Measurements from ENCODE around the gene BCAN. TPM values are rescaled to one million over a fixed set of nuclear protein-coding genes. Genes with fewer than 3 reads are reported as not detected.

The BCAN gene, protein sequence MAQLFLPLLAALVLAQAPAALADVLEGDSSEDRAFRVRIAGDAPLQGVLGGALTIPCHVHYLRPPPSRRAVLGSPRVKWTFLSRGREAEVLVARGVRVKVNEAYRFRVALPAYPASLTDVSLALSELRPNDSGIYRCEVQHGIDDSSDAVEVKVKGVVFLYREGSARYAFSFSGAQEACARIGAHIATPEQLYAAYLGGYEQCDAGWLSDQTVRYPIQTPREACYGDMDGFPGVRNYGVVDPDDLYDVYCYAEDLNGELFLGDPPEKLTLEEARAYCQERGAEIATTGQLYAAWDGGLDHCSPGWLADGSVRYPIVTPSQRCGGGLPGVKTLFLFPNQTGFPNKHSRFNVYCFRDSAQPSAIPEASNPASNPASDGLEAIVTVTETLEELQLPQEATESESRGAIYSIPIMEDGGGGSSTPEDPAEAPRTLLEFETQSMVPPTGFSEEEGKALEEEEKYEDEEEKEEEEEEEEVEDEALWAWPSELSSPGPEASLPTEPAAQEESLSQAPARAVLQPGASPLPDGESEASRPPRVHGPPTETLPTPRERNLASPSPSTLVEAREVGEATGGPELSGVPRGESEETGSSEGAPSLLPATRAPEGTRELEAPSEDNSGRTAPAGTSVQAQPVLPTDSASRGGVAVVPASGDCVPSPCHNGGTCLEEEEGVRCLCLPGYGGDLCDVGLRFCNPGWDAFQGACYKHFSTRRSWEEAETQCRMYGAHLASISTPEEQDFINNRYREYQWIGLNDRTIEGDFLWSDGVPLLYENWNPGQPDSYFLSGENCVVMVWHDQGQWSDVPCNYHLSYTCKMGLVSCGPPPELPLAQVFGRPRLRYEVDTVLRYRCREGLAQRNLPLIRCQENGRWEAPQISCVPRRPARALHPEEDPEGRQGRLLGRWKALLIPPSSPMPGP
- polyA plus RNA-seq (2013): not detected

DNA sequence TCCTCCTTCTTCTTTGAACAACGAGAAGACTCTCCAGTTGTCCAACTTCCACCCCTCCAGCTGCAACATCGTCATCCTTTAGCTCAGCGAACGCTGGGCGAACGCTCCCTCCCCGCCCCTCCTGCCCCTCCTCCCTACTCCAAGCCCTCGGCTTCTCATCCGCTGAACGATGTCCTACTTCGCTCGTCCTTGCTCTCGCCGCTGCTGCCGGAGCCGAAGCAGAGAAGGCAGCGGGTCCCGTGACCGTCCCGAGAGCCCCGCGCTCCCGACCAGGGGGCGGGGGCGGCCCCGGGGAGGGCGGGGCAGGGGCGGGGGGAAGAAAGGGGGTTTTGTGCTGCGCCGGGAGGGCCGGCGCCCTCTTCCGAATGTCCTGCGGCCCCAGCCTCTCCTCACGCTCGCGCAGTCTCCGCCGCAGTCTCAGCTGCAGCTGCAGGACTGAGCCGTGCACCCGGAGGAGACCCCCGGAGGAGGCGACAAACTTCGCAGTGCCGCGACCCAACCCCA is at the start of gene BCAN:
Gene BCAN (plus strand): TSS at position 357 of the 504 bp plus-strand sequence. CDS start 3,938 bp downstream, outside the sequence.
- peaks cover 4 to 79% (median 44%) of the 10 kb centered on the region in 5 experiments for H3K27me3 ChIP-seq (replicated peaks in 2 of 5; ENCODE audit: control insufficient read depth in 4 of 5, insufficient read depth in 5 of 5, low read length in 4 of 5)
- peak in 2 of 3 donors; percentile 44 to 48 for DNase-seq
- peaks cover 8 to 35% (median 34%) of the 10 kb centered on the region in 4 experiments for H3K4me1 ChIP-seq (ENCODE audit: control extremely low read depth in 1 of 4, control insufficient read depth in 4 of 4, insufficient read depth in 4 of 4, low read length in 3 of 4)
- H3K9me3 ChIP-seq (ENCODE audit: control extremely low read depth in 1 of 5, control insufficient read depth in 4 of 5, insufficient read depth in 2 of 5, low read depth in 1 of 5, low read length in 4 of 5): no peaks in the 10 kb centered on the region
- ChIA-PET CTCF (interaction anchor here (0.7 to 18.3 kb wide), 4 partner anchors 13 to 35 kb away, joined by 3 to 275 read pairs (median 38); partner anchors contain the start of gene NES), POLR2A (no interaction called here)
- H3K36me3 ChIP-seq (ENCODE audit: control insufficient read depth in 4 of 4, insufficient read depth in 4 of 4, low read length in 3 of 4): no peaks in the 10 kb centered on the region
- H3K27ac ChIP-seq (ENCODE audit: insufficient read depth in 1 of 2, low read depth in 1 of 2, low read length in 2 of 2, poor library complexity in 1 of 2, severe bottlenecking in 2 of 2): no peak within 1 kb of the TSS
- H3K4me3 ChIP-seq (ENCODE audit: control insufficient read depth in 1 of 7, extremely low read depth in 1 of 7, insufficient read depth in 4 of 7, low read depth in 2 of 7, low read length in 6 of 7): peak within 1 kb of the TSS in 5 of 7 experiments; percentile 13 to 54 (median 40)
- 1% methylated on average over 20 of the region's 46 CpGs for WGBS (ENCODE audit: insufficient coverage)

DNA sequence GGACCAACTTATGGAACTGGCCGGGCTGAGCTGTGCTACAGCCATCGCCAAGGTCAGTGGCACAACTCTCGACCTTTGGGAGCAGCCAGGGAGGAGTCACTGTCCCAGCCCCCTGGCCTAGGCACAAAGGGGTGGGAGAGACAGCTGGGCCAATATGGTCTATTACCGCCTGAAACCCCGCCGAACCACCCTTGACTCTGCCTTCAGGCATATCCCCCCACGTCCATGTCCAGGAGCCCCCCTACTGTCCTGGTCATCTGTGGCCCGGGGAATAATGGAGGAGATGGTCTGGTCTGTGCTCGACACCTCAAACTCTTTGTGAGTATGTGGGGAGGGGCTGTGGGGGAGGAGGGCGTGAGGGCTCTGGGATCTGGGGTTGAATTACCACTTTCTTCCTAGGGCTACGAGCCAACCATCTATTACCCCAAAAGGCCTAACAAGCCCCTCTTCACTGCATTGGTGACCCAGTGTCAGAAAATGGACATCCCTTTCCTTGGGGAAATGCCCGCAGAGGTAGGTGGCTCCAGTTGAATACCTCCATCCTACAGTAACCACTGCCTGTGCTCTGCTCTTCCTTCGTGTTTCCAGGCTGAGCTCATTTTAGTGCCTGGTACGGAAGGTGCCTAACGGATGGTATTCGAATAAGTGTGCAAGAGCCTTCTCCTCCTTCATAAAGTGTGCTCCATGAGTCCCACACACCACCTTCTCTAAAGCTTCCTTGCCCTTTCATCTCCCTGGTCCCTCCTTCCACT is 49.6 kb upstream of the BCAN start:
- no peaks in the 10 kb centered on the region for H3K9me3 ChIP-seq (ENCODE audit: control extremely low read depth in 1 of 5, control insufficient read depth in 4 of 5, insufficient read depth in 2 of 5, low read depth in 1 of 5, low read length in 4 of 5)
- POLR2A ChIA-PET: no interaction called here
- 59% methylated on average over 10 of the region's 16 CpGs for WGBS (ENCODE audit: insufficient coverage)
- H3K36me3 ChIP-seq (ENCODE audit: control insufficient read depth in 4 of 4, insufficient read depth in 4 of 4, low read length in 3 of 4): peaks cover 3 to 47% (median 33%) of the 10 kb centered on the region in 4 experiments
- H3K4me3 ChIP-seq (ENCODE audit: control insufficient read depth in 1 of 7, extremely low read depth in 1 of 7, insufficient read depth in 4 of 7, low read depth in 2 of 7, low read length in 6 of 7): peak overlapping the region; percentile 40 to 87 (median 79)
- DNase-seq: no peak
- H3K27me3 ChIP-seq (replicated peaks in 2 of 5; ENCODE audit: control insufficient read depth in 4 of 5, insufficient read depth in 5 of 5, low read length in 4 of 5): no peaks in the 10 kb centered on the region
- H3K27ac ChIP-seq (ENCODE audit: insufficient read depth in 1 of 2, low read depth in 1 of 2, low read length in 2 of 2, poor library complexity in 1 of 2, severe bottlenecking in 2 of 2): peak overlapping the region in 1 of 2 experiments; percentile 75
- CTCF ChIA-PET: interaction anchor here (0.9 to 4.3 kb wide), 9 partner anchors 11 to 150 kb away, joined by 3 to 19 read pairs (median 4); no protein-coding TSS in a partner anchor
- H3K4me1 ChIP-seq (ENCODE audit: control extremely low read depth in 1 of 4, control insufficient read depth in 4 of 4, insufficient read depth in 4 of 4, low read length in 3 of 4): peaks cover 5 to 20% (median 18%) of the 10 kb centered on the region in 4 experiments

DNA sequence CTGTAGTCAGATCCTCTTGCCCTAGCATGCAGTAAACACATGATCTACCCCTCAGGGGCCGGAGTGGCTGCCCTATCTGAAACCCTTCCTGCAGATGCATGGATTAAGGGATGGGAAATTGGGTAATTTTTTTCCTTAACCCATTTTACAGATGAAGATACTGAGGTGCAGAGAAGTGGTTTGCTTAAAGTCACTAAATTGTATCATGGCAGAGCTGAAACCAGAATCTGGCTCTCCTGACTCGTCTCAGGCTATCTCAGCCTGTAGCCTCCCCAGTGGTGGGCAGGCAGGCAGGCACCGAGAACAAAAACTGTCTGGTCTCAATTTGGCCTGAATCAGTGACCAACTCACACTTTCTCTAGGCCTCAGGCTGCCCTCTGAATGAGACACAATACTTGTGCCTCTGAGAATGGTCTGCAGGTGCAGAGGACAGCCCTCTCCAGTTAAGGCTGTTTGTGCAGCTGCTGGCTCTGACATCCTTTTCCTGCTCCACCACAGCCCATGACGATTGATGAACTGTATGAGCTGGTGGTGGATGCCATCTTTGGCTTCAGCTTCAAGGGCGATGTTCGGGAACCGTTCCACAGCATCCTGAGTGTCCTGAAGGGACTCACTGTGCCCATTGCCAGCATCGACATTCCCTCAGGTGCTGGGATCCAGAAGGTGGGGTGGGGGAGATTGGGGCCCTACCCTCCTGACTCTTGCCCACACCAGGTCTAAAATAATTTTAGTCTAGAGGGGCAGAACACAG is 48.8 kb upstream of the BCAN start:
- Histone ChIP-seq H3K4me1 (ENCODE audit: control extremely low read depth in 1 of 4, control insufficient read depth in 4 of 4, insufficient read depth in 4 of 4, low read length in 3 of 4) (peaks cover 5 to 20% (median 18%) of the 10 kb centered on the region in 4 experiments), H3K36me3 (ENCODE audit: control insufficient read depth in 4 of 4, insufficient read depth in 4 of 4, low read length in 3 of 4) (peaks cover 3 to 51% (median 41%) of the 10 kb centered on the region in 4 experiments), H3K27ac (ENCODE audit: insufficient read depth in 1 of 2, low read depth in 1 of 2, low read length in 2 of 2, poor library complexity in 1 of 2, severe bottlenecking in 2 of 2) (no peak overlapping the region), H3K4me3 (ENCODE audit: control insufficient read depth in 1 of 7, extremely low read depth in 1 of 7, insufficient read depth in 4 of 7, low read depth in 2 of 7, low read length in 6 of 7) (no peak overlapping the region), H3K27me3 (replicated peaks in 2 of 5; ENCODE audit: control insufficient read depth in 4 of 5, insufficient read depth in 5 of 5, low read length in 4 of 5) (no peaks in the 10 kb centered on the region), H3K9me3 (ENCODE audit: control extremely low read depth in 1 of 5, control insufficient read depth in 4 of 5, insufficient read depth in 2 of 5, low read depth in 1 of 5, low read length in 4 of 5) (no peaks in the 10 kb centered on the region)
- WGBS (ENCODE audit: insufficient coverage): 67% methylated on average over 3 of the region's 8 CpGs
- ChIA-PET CTCF (interaction anchor here (1.1 to 4.3 kb wide), 7 partner anchors 11 to 32 kb away, joined by 3 to 19 read pairs (median 5); partner anchors contain the start of gene HAPLN2), POLR2A (no interaction called here)
- DNase-seq: no peak

DNA sequence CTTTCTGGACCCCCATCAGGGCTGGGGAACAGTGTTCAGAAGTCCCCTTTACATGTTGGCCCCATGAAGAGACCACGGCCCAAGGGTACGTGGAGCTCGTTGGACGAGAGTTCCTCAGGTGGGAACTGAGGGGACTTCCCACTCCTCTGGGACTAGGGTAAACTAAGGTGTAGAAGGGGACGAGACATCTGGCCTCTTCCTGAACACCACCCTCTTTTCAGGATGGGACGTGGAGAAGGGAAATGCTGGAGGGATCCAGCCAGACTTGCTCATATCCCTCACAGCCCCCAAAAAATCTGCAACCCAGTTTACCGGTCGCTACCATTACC is 48.3 kb upstream of the BCAN start:
- H3K9me3 ChIP-seq (ENCODE audit: control extremely low read depth in 1 of 5, control insufficient read depth in 4 of 5, insufficient read depth in 2 of 5, low read depth in 1 of 5, low read length in 4 of 5): no peaks in the 10 kb centered on the region
- no peaks in the 10 kb centered on the region for H3K27me3 ChIP-seq (replicated peaks in 2 of 5; ENCODE audit: control insufficient read depth in 4 of 5, insufficient read depth in 5 of 5, low read length in 4 of 5)
- H3K4me3 ChIP-seq (ENCODE audit: control insufficient read depth in 1 of 7, extremely low read depth in 1 of 7, insufficient read depth in 4 of 7, low read depth in 2 of 7, low read length in 6 of 7): no peak overlapping the region
- ChIA-PET POLR2A (no interaction called here), CTCF (interaction anchor here (0.6 to 4.3 kb wide), 8 partner anchors 11 to 109 kb away, joined by 3 to 11 read pairs (median 4); partner anchors contain the start of gene HAPLN2)
- DNase-seq: no peak
- peaks cover 3 to 57% (median 44%) of the 10 kb centered on the region in 4 experiments for H3K36me3 ChIP-seq (ENCODE audit: control insufficient read depth in 4 of 4, insufficient read depth in 4 of 4, low read length in 3 of 4)
- no peak overlapping the region for H3K27ac ChIP-seq (ENCODE audit: insufficient read depth in 1 of 2, low read depth in 1 of 2, low read length in 2 of 2, poor library complexity in 1 of 2, severe bottlenecking in 2 of 2)
- peaks cover 5 to 20% (median 18%) of the 10 kb centered on the region in 4 experiments for H3K4me1 ChIP-seq (ENCODE audit: control extremely low read depth in 1 of 4, control insufficient read depth in 4 of 4, insufficient read depth in 4 of 4, low read length in 3 of 4)
- WGBS (ENCODE audit: insufficient coverage): 96% methylated on average over 8 of the region's 8 CpGs

DNA sequence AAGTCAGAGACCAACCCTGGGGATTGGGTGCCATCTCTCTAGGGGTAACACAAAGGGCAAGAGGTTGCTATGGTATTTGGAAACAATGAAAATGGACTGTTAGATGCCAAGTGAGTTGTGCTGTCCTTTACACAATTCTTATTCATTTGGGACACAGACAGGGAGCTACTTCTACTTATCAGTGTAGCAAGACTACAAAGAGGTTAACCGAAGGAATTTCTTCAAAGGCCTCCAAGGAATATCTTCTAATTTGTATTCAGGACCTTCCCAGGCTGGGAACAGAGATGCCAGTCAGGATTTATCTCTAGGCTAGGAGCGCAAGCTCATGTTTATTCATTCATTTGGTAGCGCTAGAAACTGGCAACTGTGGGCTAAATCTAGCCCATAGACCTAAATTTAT is 47.7 kb upstream of the BCAN start:
- Histone ChIP-seq H3K4me1 (ENCODE audit: control extremely low read depth in 1 of 4, control insufficient read depth in 4 of 4, insufficient read depth in 4 of 4, low read length in 3 of 4) (peaks cover 5 to 20% (median 18%) of the 10 kb centered on the region in 4 experiments), H3K36me3 (ENCODE audit: control insufficient read depth in 4 of 4, insufficient read depth in 4 of 4, low read length in 3 of 4) (peaks cover 3 to 61% (median 44%) of the 10 kb centered on the region in 4 experiments), H3K4me3 (ENCODE audit: control insufficient read depth in 1 of 7, extremely low read depth in 1 of 7, insufficient read depth in 4 of 7, low read depth in 2 of 7, low read length in 6 of 7) (no peak overlapping the region), H3K27ac (ENCODE audit: insufficient read depth in 1 of 2, low read depth in 1 of 2, low read length in 2 of 2, poor library complexity in 1 of 2, severe bottlenecking in 2 of 2) (no peak overlapping the region), H3K27me3 (replicated peaks in 2 of 5; ENCODE audit: control insufficient read depth in 4 of 5, insufficient read depth in 5 of 5, low read length in 4 of 5) (no peaks in the 10 kb centered on the region), H3K9me3 (ENCODE audit: control extremely low read depth in 1 of 5, control insufficient read depth in 4 of 5, insufficient read depth in 2 of 5, low read depth in 1 of 5, low read length in 4 of 5) (no peaks in the 10 kb centered on the region)
- POLR2A ChIA-PET: no interaction called here
- CTCF ChIA-PET: interaction anchor here (0.6 to 4.3 kb wide), 10 partner anchors 9 to 109 kb away, joined by 3 to 11 read pairs (median 3); partner anchors contain the start of gene HAPLN2
- 100% methylated on average over 3 of the region's 3 CpGs for WGBS (ENCODE audit: insufficient coverage)
- DNase-seq: no peak

DNA sequence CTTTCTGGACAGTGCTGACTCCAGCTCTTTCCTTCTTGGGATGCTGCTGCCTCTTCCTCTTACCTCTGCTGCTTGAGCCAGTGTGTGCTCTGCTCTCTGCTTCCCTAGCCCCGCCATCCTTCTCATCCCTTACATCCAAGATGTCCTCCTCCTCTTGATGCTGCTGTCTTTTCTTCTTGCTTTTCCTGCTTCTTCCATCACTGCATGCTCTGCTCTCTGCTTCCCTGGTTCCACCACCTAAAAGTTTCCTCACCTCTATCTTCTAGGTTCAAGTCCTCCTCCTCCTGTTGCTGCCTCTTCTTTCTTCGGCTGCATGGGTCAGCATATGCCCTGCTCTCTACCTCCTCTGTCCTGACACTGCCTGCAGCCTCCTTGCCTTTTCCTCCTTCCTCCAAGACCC is 46.9 kb upstream of the BCAN start:
- no peaks in the 10 kb centered on the region for H3K27me3 ChIP-seq (replicated peaks in 2 of 5; ENCODE audit: control insufficient read depth in 4 of 5, insufficient read depth in 5 of 5, low read length in 4 of 5)
- peaks cover 8 to 26% (median 21%) of the 10 kb centered on the region in 4 experiments for H3K4me1 ChIP-seq (ENCODE audit: control extremely low read depth in 1 of 4, control insufficient read depth in 4 of 4, insufficient read depth in 4 of 4, low read length in 3 of 4)
- ChIA-PET POLR2A (no interaction called here), CTCF (interaction anchor here (1.0 to 7.7 kb wide), 6 partner anchors 9 to 66 kb away, joined by 3 to 63 read pairs (median 4); no protein-coding TSS in a partner anchor)
- H3K9me3 ChIP-seq (ENCODE audit: control extremely low read depth in 1 of 5, control insufficient read depth in 4 of 5, insufficient read depth in 2 of 5, low read depth in 1 of 5, low read length in 4 of 5): no peaks in the 10 kb centered on the region
- 100% methylated on average over 2 of the region's 2 CpGs for WGBS (ENCODE audit: insufficient coverage)
- DNase-seq: no peak
- H3K36me3 ChIP-seq (ENCODE audit: control insufficient read depth in 4 of 4, insufficient read depth in 4 of 4, low read length in 3 of 4): peaks cover 3 to 65% (median 44%) of the 10 kb centered on the region in 4 experiments
- H3K27ac ChIP-seq (ENCODE audit: insufficient read depth in 1 of 2, low read depth in 1 of 2, low read length in 2 of 2, poor library complexity in 1 of 2, severe bottlenecking in 2 of 2): no peak overlapping the region
- H3K4me3 ChIP-seq (ENCODE audit: control insufficient read depth in 1 of 7, extremely low read depth in 1 of 7, insufficient read depth in 4 of 7, low read depth in 2 of 7, low read length in 6 of 7): no peak overlapping the region
